Ovary (tissue), 9 donors: Measurements from ENCODE around the gene HOXA1. TPM values are rescaled to one million over a fixed set of nuclear protein-coding genes. Genes with fewer than 3 reads are reported as not detected.

Experiments used
- DNase-seq, 5 donors: peaks; one replicate each; pipeline ENCODE4 v3.0.0-alpha.2; 2019 to 2020
- H3K27ac ChIP-seq, 2 donors: fragments of 200-600 bp; one replicate each; pipeline versions ENCODE4 v1.5.1 to v1.8.0; 2019 to 2022
- H3K27me3 ChIP-seq: fragments of 200-600 bp; one replicate; pipeline ENCODE4 v1.8.0; 2022
- H3K36me3 ChIP-seq: fragments of 200-600 bp; sonication (generic); one replicate; pipeline ENCODE4 v1.5.1; 2019
- H3K4me1 ChIP-seq: one replicate; pipeline ENCODE4 v1.8.1; 2013; ENCODE audit warnings: mild to moderate bottlenecking, moderate library complexity; ENCODE audit not compliant: insufficient read depth
- H3K4me3 ChIP-seq: fragments of 200-600 bp; sonication (generic); one replicate; pipeline ENCODE4 v1.5.1; 2017
- H3K9me3 ChIP-seq, 2 donors: fragments of 200-600 bp in 1 of 2; sonication (generic) in 1 of 2; one replicate each; pipeline versions ENCODE4 v1.5.1 to v1.8.1; 2013 to 2019; ENCODE audit warnings: mild to moderate bottlenecking in 1 of 2, moderate library complexity in 1 of 2
- CTCF ChIP-seq, 3 donors: fragments of 450-650 bp in 2 of 3; fragments of 200-600 bp in 1 of 3; IDR thresholded peaks; one replicate each; pipeline versions ENCODE4 v1.5.1 to v1.8.0; 2016 to 2022; ENCODE audit warnings: antibody characterized with exemption in 3 of 3, mild to moderate bottlenecking in 1 of 3
- EP300 ChIP-seq: sonication (generic); formaldehyde crosslinking; IDR thresholded peaks from one replicate; pipeline ENCODE4 v1.6.1; 2017; ENCODE audit warnings: antibody characterized with exemption
- POLR2A ChIP-seq: fragments of 450-650 bp; IDR thresholded peaks from one replicate; pipeline ENCODE4 v1.6.1; 2017; ENCODE audit warnings: antibody characterized with exemption, mild to moderate bottlenecking, moderate library complexity
- WGBS, 3 donors: extraction: QIAGEN DNeasy Blood & Tissue Kit in 1 of 3; methylation state at CpG; one replicate each; pipeline versions ENCODE4 v1.1.5 to v1.1.7; 2013 to 2017; 5-methylcytosine and 5-hydroxymethylcytosine counted together
- intact Hi-C, 4 donors: fragments of 100-400 bp; cut with DNase I; formaldehyde crosslinking; loops; one replicate each; pipeline versions ENCODE4 v1.11.0 to v1.15.1; 2022 to 2023
- polyA plus RNA-seq, 2 donors: library from polyadenylated mRNA; stranded (reverse); fragments of 200-250 nt in 1 of 2; fragments of 350-450 nt in 1 of 2; fragmentation: Illumina TruSeq in 1 of 2; extraction: RNeasy Lipid Tissue Mini Kit (QIAGEN cat#74804) in 1 of 2; gene quantifications; one replicate each; pipeline ENCODE4 v1.2.3, GENCODE V29; 2013 to 2014
- total RNA-seq, 7 donors: library from RNA; depleted of rRNA in 2 of 7; stranded (reverse); fragments of >200 nt in 2 of 7; fragmentation: NEBNext Ultra II Directional in 3 of 7; extraction: Animal tissue kit (Norgen Biotek cat#: 25700) in 3 of 7; gene quantifications; one replicate each; pipeline versions ENCODE4 v1.1.0 to v1.2.4, GENCODE V29; 2016 to 2023
- donor health status: DM: no; HTN: no; CAD: no; lungs with moderate emphysema.
- donor health status: DM: no; HTN: no; CAD: no.
- donor health status: Bipolar disorder and iron deficiency.
- donor health status: DM: yes; HTN: yes; CAD: no.
- donor health status: DM: no; HTN: no; CAD: no.
- donor health status: DM: yes; HTN: yes; CAD: no.

Gene HOXA1
- total and polyA plus RNA-seq, 9 donors: 0.23 to 1.5 (median 0.62) TPM

- TF ChIP-seq CTCF (IDR thresholded peaks at IDR 0.05) (no peak), EP300 (no peak), POLR2A (no peak)
- Histone ChIP-seq H3K27me3 (no peaks in the 10 kb centered on the region), H3K4me3 (no peak overlapping the region), H3K4me1 (no peaks in the 10 kb centered on the region), H3K27ac (no peak overlapping the region), H3K36me3 (no peaks in the 10 kb centered on the region), H3K9me3 (peaks cover 0 to 4% of the 10 kb centered on the region in 2 donors)
- 94 to 96% (median 95%) methylated on average over 5 of the region's 5 CpGs for WGBS, 3 donors
- intact Hi-C loops: no loop called here
- no peak for DNase-seq
Observed at GRCh38 chr7:27078616-27079233, 17.1 kb downstream of the HOXA1 start.

- Histone ChIP-seq H3K27me3 (no peaks in the 10 kb centered on the region), H3K27ac (no peak overlapping the region), H3K4me1 (no peaks in the 10 kb centered on the region), H3K36me3 (no peaks in the 10 kb centered on the region), H3K9me3 (peaks cover 0 to 4% of the 10 kb centered on the region in 2 donors), H3K4me3 (no peak overlapping the region)
- intact Hi-C loops: no loop called here
- no peak for TF ChIP-seq CTCF (IDR thresholded peaks at IDR 0.05)
- TF ChIP-seq EP300: no peak
- no peak for TF ChIP-seq POLR2A
- DNase-seq: no peak
Observed at GRCh38 chr7:27073076-27073475, 22.7 kb downstream of the HOXA1 start.

- Histone ChIP-seq H3K36me3 (no peaks in the 10 kb centered on the region), H3K27me3 (no peaks in the 10 kb centered on the region), H3K27ac (no peak overlapping the region), H3K9me3 (peaks cover 0 to 4% of the 10 kb centered on the region in 2 donors), H3K4me1 (no peaks in the 10 kb centered on the region), H3K4me3 (no peak overlapping the region)
- 72 to 78% (median 75%) methylated on average over 6 of the region's 6 CpGs for WGBS, 3 donors
- intact Hi-C loops: no loop called here
- no peak for DNase-seq
- TF ChIP-seq EP300 (no peak), POLR2A (no peak), CTCF (IDR thresholded peaks at IDR 0.05) (no peak)
Observed at GRCh38 chr7:27071622-27072390, 24.0 kb downstream of the HOXA1 start.

DNA sequence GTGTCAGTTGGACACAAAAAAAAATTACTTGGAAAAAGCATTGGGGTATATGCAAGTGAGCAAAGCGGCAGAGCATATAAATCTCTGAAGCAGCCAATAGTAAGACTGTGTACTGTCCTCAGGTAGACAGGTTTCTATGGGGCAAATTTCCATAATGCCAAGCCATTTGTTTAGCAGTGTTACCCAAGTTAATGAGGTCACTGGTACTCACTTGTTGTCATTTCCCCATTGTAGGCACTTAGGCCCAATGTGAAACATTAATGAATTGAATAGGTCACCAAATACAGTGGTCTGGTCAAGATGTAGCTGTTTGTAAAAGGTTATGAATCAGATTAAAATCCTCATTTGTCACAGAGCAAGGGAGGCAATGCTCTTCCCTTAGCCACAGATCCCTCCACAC is 27.5 kb downstream of the HOXA1 start:
- Histone ChIP-seq H3K27ac (no peak overlapping the region), H3K9me3 (no peaks in the 10 kb centered on the region), H3K36me3 (no peaks in the 10 kb centered on the region), H3K27me3 (no peaks in the 10 kb centered on the region), H3K4me1 (no peaks in the 10 kb centered on the region), H3K4me3 (no peak overlapping the region)
- intact Hi-C loops: no loop called here
- DNase-seq: no peak
- TF ChIP-seq EP300 (no peak), POLR2A (no peak), CTCF (IDR thresholded peaks at IDR 0.05) (no peak)
- WGBS, 3 donors: 90 to 97% (median 95%) methylated on average over 1 of the region's 1 CpG
